ENCODE measurements around the gene FYN.
A peak's percentile ranks its signal among the peaks of the same experiment; 100 is the strongest.

The FYN gene

GRCh38 chr6:111725446-111726112 is 147.7 kb downstream of the FYN start:
- DNase-seq (ENCODE audit: low spot score) = no peak

- DNase-seq (ENCODE audit: low spot score) = no peak
These were observed 148.7 kb downstream of the FYN start for GRCh38 chr6:111724505-111724904.

GRCh38 chr6:111724039-111724438 is 149.2 kb downstream of the FYN start:
- DNase-seq (ENCODE audit: low spot score) = no peak

- DNase-seq (ENCODE audit: low spot score) = no peak
These were observed 149.8 kb downstream of the FYN start for GRCh38 chr6:111723412-111723970.

- no peak for DNase-seq (ENCODE audit: low spot score)
These were observed 151.0 kb downstream of the FYN start for GRCh38 chr6:111722179-111722731.

GRCh38 chr6:111721753-111722154 is 151.5 kb downstream of the FYN start:
- DNase-seq (ENCODE audit: low spot score) = peak; percentile 27

GRCh38 chr6:111720931-111721496 is 152.2 kb downstream of the FYN start:
- no peak for DNase-seq (ENCODE audit: low spot score)

- no peak for DNase-seq (ENCODE audit: low spot score)
These were observed 154.3 kb downstream of the FYN start for GRCh38 chr6:111718990-111719389.

- no peak for DNase-seq (ENCODE audit: low spot score)
These were observed 154.9 kb downstream of the FYN start for GRCh38 chr6:111718326-111718725.

GRCh38 chr6:111717621-111718020 is 155.6 kb downstream of the FYN start:
- DNase-seq (ENCODE audit: low spot score) = no peak

GRCh38 chr6:111716325-111716724 is 156.9 kb downstream of the FYN start:
- no peak for DNase-seq (ENCODE audit: low spot score)

- no peak for DNase-seq (ENCODE audit: low spot score)
These were observed 157.9 kb downstream of the FYN start for GRCh38 chr6:111715321-111715720.

- DNase-seq (ENCODE audit: low spot score) = no peak
These were observed 158.6 kb downstream of the FYN start for GRCh38 chr6:111714416-111715270.

GRCh38 chr6:111713811-111714210 is 159.4 kb downstream of the FYN start:
- no peak for DNase-seq (ENCODE audit: low spot score)

- peak; percentile 4 for DNase-seq (ENCODE audit: low spot score)
These were observed 160.0 kb downstream of the FYN start for GRCh38 chr6:111713236-111713635.

- DNase-seq (ENCODE audit: low spot score) = no peak
These were observed 161.1 kb downstream of the FYN start for GRCh38 chr6:111711984-111712752.

GRCh38 chr6:111711476-111711875 is 161.8 kb downstream of the FYN start:
- no peak for DNase-seq (ENCODE audit: low spot score)

GRCh38 chr6:111710911-111711310 is 162.3 kb downstream of the FYN start:
- no peak for DNase-seq (ENCODE audit: low spot score)

- no peak for DNase-seq (ENCODE audit: low spot score)
These were observed 162.8 kb downstream of the FYN start for GRCh38 chr6:111710439-111710838.

- peak; percentile 71 for DNase-seq (ENCODE audit: low spot score)
These were observed 163.4 kb downstream of the FYN start for GRCh38 chr6:111709615-111710398.

GRCh38 chr6:111709201-111709600 is 164.1 kb downstream of the FYN start:
- DNase-seq (ENCODE audit: low spot score) = no peak

All from kidney tubule cell (primary cell).